Measurements from ENCODE around the gene MTUS2.
A peak's percentile ranks its signal among the peaks of the same experiment; 100 is the strongest.

Gene MTUS2

DNA sequence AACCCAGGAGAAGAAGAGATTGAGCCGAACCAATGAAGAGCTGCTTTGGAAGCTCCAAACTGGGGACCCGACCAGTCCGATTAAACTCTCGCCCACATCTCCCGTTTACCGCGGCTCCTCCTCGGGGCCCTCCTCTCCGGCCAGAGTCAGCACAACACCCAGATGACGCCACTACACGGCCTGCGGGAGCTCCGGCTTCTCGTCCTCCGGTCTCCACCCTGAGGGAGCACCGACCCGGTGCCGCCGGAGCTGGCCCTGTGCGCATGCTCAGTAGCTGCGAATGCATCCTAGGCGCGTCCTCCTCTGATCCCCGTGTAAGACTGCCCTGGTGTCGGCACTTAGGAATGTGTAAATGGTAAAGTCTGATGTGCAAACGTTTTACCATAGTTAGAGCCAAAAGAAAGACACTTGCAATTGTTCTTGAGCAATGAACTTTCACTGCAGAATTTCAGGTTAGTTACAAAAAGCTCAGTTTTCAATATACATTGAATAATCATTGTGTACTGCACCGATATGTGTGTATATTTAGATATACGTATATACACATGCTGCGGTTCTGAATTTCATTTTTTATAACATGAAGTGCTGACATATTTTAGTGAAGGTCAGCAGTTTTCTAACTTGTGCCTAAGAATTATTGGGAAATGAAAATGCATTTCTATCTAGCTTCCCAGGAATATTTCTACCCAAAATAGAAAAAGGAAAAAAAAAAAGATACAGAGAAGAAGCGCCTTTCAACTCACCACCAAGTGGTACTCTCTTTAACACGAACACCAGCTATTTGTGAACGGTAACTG, 683.1 kb downstream of the MTUS2 start:
- H3K4me3 ChIP-seq (ENCODE audit: low read length), result no peak overlapping the region
- H3K9ac ChIP-seq (ENCODE audit: low read length), result no peak overlapping the region
- H3K27ac ChIP-seq (ENCODE audit: low read depth, low read length), result no peak overlapping the region
- peaks cover 11% of the 10 kb centered on the region for H3K4me1 ChIP-seq (ENCODE audit: control insufficient read depth, insufficient read depth, low read length)
- peaks cover 9% of the 10 kb centered on the region for H3K27me3 ChIP-seq (ENCODE audit: control insufficient read depth, insufficient read depth, low read length)
- no peaks in the 10 kb centered on the region for H3K36me3 ChIP-seq (ENCODE audit: control insufficient read depth, insufficient read depth, low read length)

DNA sequence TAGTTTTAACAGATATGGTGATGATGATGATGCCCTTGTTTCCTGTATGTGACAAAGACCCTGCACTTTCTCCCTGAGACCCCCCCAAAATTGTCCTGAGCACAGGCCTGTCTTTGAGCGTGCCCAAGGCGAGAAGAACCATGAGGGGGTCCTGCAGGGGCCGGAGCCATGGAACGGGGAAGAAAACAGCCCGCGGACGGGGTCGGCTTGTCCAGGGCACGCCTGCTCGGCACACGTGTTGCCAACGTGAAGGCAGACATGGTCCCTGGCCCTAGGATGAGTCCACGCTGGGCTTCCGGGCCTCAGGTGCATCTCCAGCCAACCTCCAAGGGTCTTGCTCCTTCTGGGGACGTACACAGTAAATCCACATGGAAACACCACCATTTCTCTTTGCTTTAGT, 684.6 kb downstream of the MTUS2 start:
- Histone ChIP-seq H3K36me3 (ENCODE audit: control insufficient read depth, insufficient read depth, low read length) (no peaks in the 10 kb centered on the region), H3K4me3 (ENCODE audit: low read length) (no peak overlapping the region), H3K9ac (ENCODE audit: low read length) (no peak overlapping the region), H3K4me1 (ENCODE audit: control insufficient read depth, insufficient read depth, low read length) (peaks cover 14% of the 10 kb centered on the region), H3K27me3 (ENCODE audit: control insufficient read depth, insufficient read depth, low read length) (peaks cover 9% of the 10 kb centered on the region), H3K27ac (ENCODE audit: low read depth, low read length) (no peak overlapping the region)

DNA sequence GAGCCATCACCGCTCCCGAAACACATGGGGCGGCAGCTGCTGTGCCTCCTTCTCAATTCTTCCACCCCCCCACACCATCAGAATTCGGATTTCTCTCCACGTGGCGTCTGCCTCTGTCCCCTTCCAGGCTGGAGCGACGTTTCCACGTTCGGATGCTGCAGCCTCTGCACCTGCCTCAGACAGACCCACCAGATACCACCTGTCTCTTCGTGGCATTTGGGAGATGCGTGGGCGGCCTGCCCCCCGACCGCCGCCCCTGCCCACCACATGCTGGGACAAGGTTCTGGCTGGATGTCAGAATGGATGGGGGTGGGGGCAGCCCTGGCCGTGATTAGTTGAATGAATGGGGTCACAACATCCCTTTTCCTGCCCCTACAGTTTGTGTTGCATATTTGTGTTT, 685.4 kb downstream of the MTUS2 start:
- Histone ChIP-seq H3K36me3 (ENCODE audit: control insufficient read depth, insufficient read depth, low read length) (no peaks in the 10 kb centered on the region), H3K4me1 (ENCODE audit: control insufficient read depth, insufficient read depth, low read length) (peaks cover 14% of the 10 kb centered on the region), H3K27me3 (ENCODE audit: control insufficient read depth, insufficient read depth, low read length) (peaks cover 9% of the 10 kb centered on the region), H3K27ac (ENCODE audit: low read depth, low read length) (no peak overlapping the region), H3K4me3 (ENCODE audit: low read length) (no peak overlapping the region), H3K9ac (ENCODE audit: low read length) (no peak overlapping the region)

DNA sequence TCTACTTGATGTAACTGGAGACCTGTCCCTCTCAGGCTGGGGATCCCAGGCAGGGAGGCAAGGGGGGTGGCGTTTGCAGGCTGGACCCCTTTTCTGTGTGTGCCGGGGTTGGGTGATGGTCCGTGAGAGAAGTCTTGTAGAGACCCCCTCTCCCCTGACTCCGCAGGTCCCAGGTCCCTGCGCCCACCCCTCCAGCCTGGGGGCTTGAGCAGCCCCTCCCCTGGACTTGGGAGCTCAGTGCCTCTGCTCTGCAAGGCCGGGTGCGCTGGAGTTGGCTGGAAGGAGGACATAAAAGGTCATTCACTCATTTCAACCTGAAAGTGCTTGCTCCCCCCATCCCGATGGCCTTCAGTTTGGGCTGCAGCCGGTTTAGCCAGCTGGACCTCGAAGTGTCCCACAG, 685.8 kb downstream of the MTUS2 start:
- Histone ChIP-seq H3K27ac (ENCODE audit: low read depth, low read length) (no peak overlapping the region), H3K4me1 (ENCODE audit: control insufficient read depth, insufficient read depth, low read length) (peaks cover 14% of the 10 kb centered on the region), H3K27me3 (ENCODE audit: control insufficient read depth, insufficient read depth, low read length) (peaks cover 9% of the 10 kb centered on the region), H3K9ac (ENCODE audit: low read length) (no peak overlapping the region), H3K36me3 (ENCODE audit: control insufficient read depth, insufficient read depth, low read length) (no peaks in the 10 kb centered on the region), H3K4me3 (ENCODE audit: low read length) (no peak overlapping the region)

DNA sequence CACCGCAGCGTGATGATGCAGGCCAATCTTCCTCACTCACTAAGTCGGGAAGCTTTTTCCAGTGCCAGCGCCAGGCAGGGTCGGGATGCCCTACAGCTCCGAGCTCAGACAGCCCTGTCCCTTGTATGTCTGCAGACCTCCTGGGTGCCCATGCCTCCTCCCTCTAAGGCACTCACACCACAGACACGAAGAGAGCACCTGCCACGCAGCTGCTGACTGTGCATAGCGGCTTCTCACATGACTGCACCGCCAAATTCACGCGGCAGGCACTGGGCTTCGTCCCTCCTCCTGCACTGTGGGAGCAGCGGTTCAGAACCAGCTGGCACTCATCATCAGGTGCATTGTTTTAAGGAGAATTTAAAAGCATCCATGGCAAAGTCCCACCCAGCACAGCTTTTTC, 687.2 kb downstream of the MTUS2 start:
- no peak overlapping the region for H3K9ac ChIP-seq (ENCODE audit: low read length)
- no peak overlapping the region for H3K4me3 ChIP-seq (ENCODE audit: low read length)
- H3K27ac ChIP-seq (ENCODE audit: low read depth, low read length), result no peak overlapping the region
- H3K36me3 ChIP-seq (ENCODE audit: control insufficient read depth, insufficient read depth, low read length), result no peaks in the 10 kb centered on the region
- peaks cover 14% of the 10 kb centered on the region for H3K4me1 ChIP-seq (ENCODE audit: control insufficient read depth, insufficient read depth, low read length)
- H3K27me3 ChIP-seq (ENCODE audit: control insufficient read depth, insufficient read depth, low read length), result peaks cover 9% of the 10 kb centered on the region

DNA sequence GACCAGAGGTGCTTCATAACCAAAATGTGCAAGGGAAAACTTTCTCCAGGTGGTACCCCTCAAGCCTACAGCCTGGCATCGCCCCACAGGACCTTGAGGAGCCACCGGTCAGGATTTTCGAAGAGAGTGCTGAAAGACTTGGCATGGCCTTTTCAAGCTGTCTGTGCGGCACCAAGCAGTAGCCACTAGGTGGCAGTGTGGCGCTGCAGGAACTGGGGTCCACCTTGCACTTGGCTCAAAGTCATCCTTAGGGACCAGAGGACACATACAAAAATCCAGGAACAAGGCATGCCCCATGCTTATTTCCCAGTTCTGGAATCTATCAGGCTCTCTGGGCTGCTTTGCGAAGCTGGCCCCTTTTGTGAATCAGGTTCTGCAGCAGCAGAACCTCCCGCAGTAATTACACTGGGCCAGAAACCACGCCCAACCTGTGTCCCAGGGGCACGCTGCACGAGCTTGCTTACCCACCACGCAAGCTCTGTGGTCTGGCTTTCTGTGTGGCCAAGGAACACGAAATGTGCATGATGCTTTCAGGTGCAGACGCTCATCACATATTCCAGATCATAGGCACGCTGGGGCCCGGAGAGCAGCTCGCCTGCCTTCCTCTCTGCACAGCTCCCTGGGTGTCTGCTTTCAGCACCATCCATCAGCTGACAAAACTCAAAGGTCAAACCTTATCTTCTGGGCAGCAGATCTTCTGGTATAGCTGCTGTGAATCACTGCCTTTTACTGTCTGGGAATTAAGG, 688.2 kb downstream of the MTUS2 start:
- H3K36me3 ChIP-seq (ENCODE audit: control insufficient read depth, insufficient read depth, low read length), result no peaks in the 10 kb centered on the region
- H3K4me1 ChIP-seq (ENCODE audit: control insufficient read depth, insufficient read depth, low read length), result peaks cover 14% of the 10 kb centered on the region
- H3K4me3 ChIP-seq (ENCODE audit: low read length), result no peak overlapping the region
- peaks cover 5% of the 10 kb centered on the region for H3K27me3 ChIP-seq (ENCODE audit: control insufficient read depth, insufficient read depth, low read length)
- peak overlapping the region; percentile 11 for H3K9ac ChIP-seq (ENCODE audit: low read length)
- H3K27ac ChIP-seq (ENCODE audit: low read depth, low read length), result peak overlapping the region; percentile 6

DNA sequence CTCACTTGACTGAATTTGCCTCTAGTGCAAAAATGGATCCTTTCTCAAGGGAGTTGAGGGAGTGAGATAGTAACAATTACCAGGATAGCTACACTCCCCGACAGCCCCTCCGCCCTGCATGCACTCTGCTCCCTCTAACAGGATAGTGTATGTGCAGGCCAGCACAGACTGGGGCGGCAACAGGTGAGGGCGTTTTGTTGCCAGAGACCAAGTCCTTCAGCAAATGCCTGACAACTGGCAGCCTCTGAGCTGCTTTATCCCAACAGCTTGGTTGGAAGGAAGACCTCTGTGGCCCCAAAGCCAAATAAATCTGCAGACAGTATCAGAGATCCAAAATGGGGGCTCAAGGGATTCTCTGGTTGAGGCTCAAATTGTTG, 688.7 kb downstream of the MTUS2 start:
- peaks cover 5% of the 10 kb centered on the region for H3K27me3 ChIP-seq (ENCODE audit: control insufficient read depth, insufficient read depth, low read length)
- H3K36me3 ChIP-seq (ENCODE audit: control insufficient read depth, insufficient read depth, low read length), result no peaks in the 10 kb centered on the region
- no peak overlapping the region for H3K4me3 ChIP-seq (ENCODE audit: low read length)
- H3K4me1 ChIP-seq (ENCODE audit: control insufficient read depth, insufficient read depth, low read length), result peaks cover 14% of the 10 kb centered on the region
- H3K27ac ChIP-seq (ENCODE audit: low read depth, low read length), result no peak overlapping the region
- no peak overlapping the region for H3K9ac ChIP-seq (ENCODE audit: low read length)

DNA sequence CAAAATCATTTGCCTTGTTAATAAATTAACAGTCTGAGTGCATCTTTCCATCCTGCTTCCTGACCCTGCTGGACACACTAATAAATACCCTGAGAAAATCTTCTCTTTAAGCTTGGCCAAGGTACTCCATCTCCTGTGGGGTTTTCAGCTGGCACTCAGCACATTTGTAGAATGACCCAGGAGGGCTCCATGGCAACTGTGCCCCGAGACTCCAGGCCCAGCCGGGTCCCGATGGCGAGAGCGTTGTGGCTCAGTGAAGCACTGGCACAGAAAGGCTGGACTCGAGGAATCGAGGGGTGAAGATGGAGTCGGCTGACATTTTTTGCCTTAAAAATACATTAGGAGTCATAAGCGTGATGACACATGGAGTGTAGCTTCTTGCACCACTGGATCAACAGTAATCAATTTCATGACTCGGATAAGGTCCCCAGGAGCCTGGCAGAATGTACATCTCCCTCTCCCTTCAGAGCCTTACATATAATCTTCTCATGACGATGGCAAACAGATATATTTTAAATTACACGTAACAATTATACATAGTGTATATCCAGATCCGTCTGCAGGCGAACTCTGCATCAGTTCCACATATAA, 690.0 kb downstream of the MTUS2 start:
- H3K4me3 ChIP-seq (ENCODE audit: low read length), result no peak overlapping the region
- no peaks in the 10 kb centered on the region for H3K36me3 ChIP-seq (ENCODE audit: control insufficient read depth, insufficient read depth, low read length)
- no peak overlapping the region for H3K9ac ChIP-seq (ENCODE audit: low read length)
- peaks cover 14% of the 10 kb centered on the region for H3K4me1 ChIP-seq (ENCODE audit: control insufficient read depth, insufficient read depth, low read length)
- H3K27ac ChIP-seq (ENCODE audit: low read depth, low read length), result no peak overlapping the region
- peaks cover 5% of the 10 kb centered on the region for H3K27me3 ChIP-seq (ENCODE audit: control insufficient read depth, insufficient read depth, low read length)

DNA sequence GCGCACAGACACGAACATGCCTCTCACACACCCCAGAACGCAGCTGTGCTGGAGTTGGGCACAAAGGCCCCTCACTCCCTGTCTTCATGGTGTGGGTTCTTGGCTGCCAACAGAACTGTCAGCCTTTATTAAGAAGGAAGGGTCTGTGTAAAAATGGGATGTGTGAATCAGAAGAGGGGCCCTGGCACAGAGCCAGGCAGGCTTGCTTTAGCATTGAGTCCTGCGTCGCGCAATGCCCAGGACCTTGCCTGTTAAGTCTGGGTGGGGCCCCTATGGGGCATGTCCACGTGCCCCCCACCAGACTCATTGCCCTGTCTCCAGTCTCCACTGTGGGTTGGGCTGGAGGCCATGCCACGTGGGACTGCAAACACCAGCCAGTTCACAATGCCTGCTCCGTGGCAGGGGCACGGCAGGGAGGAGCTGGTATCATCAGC, 690.5 kb downstream of the MTUS2 start:
- peaks cover 5% of the 10 kb centered on the region for H3K27me3 ChIP-seq (ENCODE audit: control insufficient read depth, insufficient read depth, low read length)
- peaks cover 4% of the 10 kb centered on the region for H3K36me3 ChIP-seq (ENCODE audit: control insufficient read depth, insufficient read depth, low read length)
- H3K4me1 ChIP-seq (ENCODE audit: control insufficient read depth, insufficient read depth, low read length), result peaks cover 14% of the 10 kb centered on the region
- H3K27ac ChIP-seq (ENCODE audit: low read depth, low read length), result no peak overlapping the region
- H3K9ac ChIP-seq (ENCODE audit: low read length), result no peak overlapping the region
- H3K4me3 ChIP-seq (ENCODE audit: low read length), result no peak overlapping the region

DNA sequence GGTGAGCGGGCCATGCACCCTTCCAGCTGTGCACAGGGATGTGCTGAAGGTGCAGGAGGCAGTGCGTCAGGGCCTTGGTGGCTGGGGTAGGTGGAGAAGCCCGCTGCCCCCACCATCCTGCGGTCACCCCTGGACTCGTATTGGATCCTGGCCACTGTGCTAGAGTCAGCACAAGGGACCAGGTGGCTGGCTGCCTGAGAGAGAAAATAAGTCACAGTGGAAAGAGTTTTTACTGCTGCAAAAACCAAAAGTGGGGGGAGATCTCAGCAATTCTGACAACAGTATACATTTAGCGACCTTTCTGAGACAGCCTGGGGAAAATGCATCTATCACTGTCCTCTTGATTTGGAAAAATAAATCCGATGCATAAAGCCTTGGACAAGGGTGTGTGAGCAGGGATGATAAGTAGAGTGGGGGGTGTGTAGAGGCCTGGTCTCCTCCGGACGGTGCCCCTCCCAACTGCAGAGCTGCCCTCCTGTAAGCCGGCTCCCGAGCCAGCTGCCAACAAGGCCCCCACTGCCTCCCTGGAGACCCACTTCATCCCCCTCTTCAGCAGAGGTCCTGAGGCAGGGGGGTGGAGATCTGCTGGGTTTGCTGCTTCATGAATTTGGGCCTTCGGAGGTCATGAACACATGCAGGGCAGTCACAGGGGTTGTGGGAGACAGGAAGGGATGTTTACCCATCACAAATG, 691.1 kb downstream of the MTUS2 start:
- H3K9ac ChIP-seq (ENCODE audit: low read length), result no peak overlapping the region
- H3K4me3 ChIP-seq (ENCODE audit: low read length), result no peak overlapping the region
- H3K27me3 ChIP-seq (ENCODE audit: control insufficient read depth, insufficient read depth, low read length), result peaks cover under 1% of the 10 kb centered on the region
- peaks cover 6% of the 10 kb centered on the region for H3K36me3 ChIP-seq (ENCODE audit: control insufficient read depth, insufficient read depth, low read length)
- H3K27ac ChIP-seq (ENCODE audit: low read depth, low read length), result no peak overlapping the region
- peaks cover 14% of the 10 kb centered on the region for H3K4me1 ChIP-seq (ENCODE audit: control insufficient read depth, insufficient read depth, low read length)

DNA sequence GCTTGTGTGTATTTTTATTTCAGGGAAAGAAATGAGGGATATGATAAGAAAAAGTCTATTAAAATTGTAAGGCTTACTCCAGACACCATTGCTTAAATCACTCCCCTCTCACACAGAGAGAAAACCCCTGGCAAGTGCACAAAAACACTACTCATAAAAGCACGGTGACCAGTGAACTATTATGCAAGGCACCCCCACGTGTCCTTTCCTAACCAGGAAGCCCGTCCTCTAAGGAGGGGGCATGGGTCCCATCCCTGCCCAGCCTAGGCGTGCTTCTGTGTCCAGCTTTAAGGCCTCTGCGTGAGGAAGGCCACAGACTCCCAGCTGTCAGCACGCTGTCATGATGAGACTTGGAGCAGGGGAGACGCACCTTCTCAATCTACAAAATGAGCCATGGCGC, 691.8 kb downstream of the MTUS2 start:
- Histone ChIP-seq H3K4me1 (ENCODE audit: control insufficient read depth, insufficient read depth, low read length) (peaks cover 14% of the 10 kb centered on the region), H3K27me3 (ENCODE audit: control insufficient read depth, insufficient read depth, low read length) (no peaks in the 10 kb centered on the region), H3K36me3 (ENCODE audit: control insufficient read depth, insufficient read depth, low read length) (peaks cover 9% of the 10 kb centered on the region), H3K9ac (ENCODE audit: low read length) (no peak overlapping the region), H3K4me3 (ENCODE audit: low read length) (no peak overlapping the region), H3K27ac (ENCODE audit: low read depth, low read length) (no peak overlapping the region)
